CD14-positive monocyte (primary cell): Measurements from ENCODE around the gene ELFN1. TPM values are rescaled to one million over a fixed set of nuclear protein-coding genes. Genes with fewer than 3 reads are reported as not detected.

ENCODE experiments used
- DNase-seq, 3 donors: peaks; one replicate each; pipeline ENCODE4 v3.0.0-alpha.2; 2011 to 2022
- H2AFZ ChIP-seq: 2 replicates; pipeline ENCODE4 v1.6.0; 2012; ENCODE audit warnings: mild to moderate bottlenecking, low read depth, low read length, inconsistent platforms; ENCODE audit not compliant: insufficient read depth, poor library complexity, severe bottlenecking
- H3K27ac ChIP-seq, 2 donors: 1 replicate in 1 of 2; 2 replicates in 1 of 2; pipeline ENCODE4 v1.5.1; 2012 to 2013; ENCODE audit warnings: low read length in 2 of 2, control low read depth in 1 of 2, inconsistent platforms in 1 of 2, low read depth in 1 of 2, mild to moderate bottlenecking in 1 of 2
- H3K27me3 ChIP-seq, 2 donors: one replicate each; pipeline versions ENCODE4 v1.6.0 to v1.6.1; 2011 to 2013; ENCODE audit warnings: low read length in 2 of 2; ENCODE audit not compliant: control insufficient read depth in 2 of 2, insufficient read depth in 2 of 2
- H3K36me3 ChIP-seq, 2 donors: replicated peaks in 1 of 2; 1 replicate in 1 of 2; 2 replicates in 1 of 2; pipeline versions ENCODE4 v1.5.1 to v1.6.1; 2012 to 2013; ENCODE audit warnings: low read length in 2 of 2, control low read depth in 1 of 2, inconsistent platforms in 1 of 2, mild to moderate bottlenecking in 1 of 2; ENCODE audit not compliant: insufficient read depth in 2 of 2, control insufficient read depth in 1 of 2
- H3K4me1 ChIP-seq, 2 donors: 1 replicate in 1 of 2; 2 replicates in 1 of 2; pipeline versions ENCODE4 v1.5.1 to v1.6.1; 2012 to 2013; ENCODE audit warnings: low read length in 2 of 2, control low read depth in 1 of 2, inconsistent platforms in 1 of 2, mild to moderate bottlenecking in 1 of 2, moderate library complexity in 1 of 2; ENCODE audit not compliant: insufficient read depth in 2 of 2, control insufficient read depth in 1 of 2
- H3K4me2 ChIP-seq: replicated peaks from 2 replicates; pipeline ENCODE3; 2012; ENCODE audit warnings: low read length, moderate library complexity, mild to moderate bottlenecking; ENCODE audit not compliant: poor library complexity, severe bottlenecking; ENCODE audit errors: extremely low read depth
- H3K4me3 ChIP-seq, 3 experiments: fragments of 200-600 bp in 1 of 3; sonication (generic) in 1 of 3; replicated peaks in 1 of 3; 1 replicate in 2 of 3; 2 replicates in 1 of 3; pipeline ENCODE4 v1.5.1; 2011 to 2013; ENCODE audit warnings: low read length in 3 of 3, mild to moderate bottlenecking in 3 of 3, control low read depth in 2 of 3, low read depth in 2 of 3, inconsistent platforms in 1 of 3, moderate library complexity in 1 of 3
- H3K79me2 ChIP-seq: 2 replicates; pipeline ENCODE4 v1.6.0; 2012; ENCODE audit warnings: mild to moderate bottlenecking, control low read depth, inconsistent platforms, low read length, moderate library complexity; ENCODE audit not compliant: insufficient read depth
- H3K9ac ChIP-seq: 2 replicates; pipeline ENCODE4 v1.6.0; 2017; ENCODE audit warnings: low read length, mild to moderate bottlenecking; ENCODE audit not compliant: insufficient read depth, poor library complexity, severe bottlenecking
- H3K9me3 ChIP-seq, 2 donors: replicated peaks in 1 of 2; 1 replicate in 1 of 2; 2 replicates in 1 of 2; pipeline versions ENCODE4 v1.5.1 to v1.6.1; 2012 to 2013; ENCODE audit warnings: low read length in 2 of 2, control low read depth in 1 of 2; ENCODE audit not compliant: control insufficient read depth in 1 of 2, insufficient read depth in 1 of 2
- H4K20me1 ChIP-seq: 2 replicates; pipeline ENCODE4 v1.6.0; 2012; ENCODE audit warnings: mild to moderate bottlenecking, low read length, control low read depth, moderate library complexity; ENCODE audit not compliant: insufficient read depth
- H3K27ac Mint-ChIP-seq, 7 donors: one replicate each; pipeline ENCODE4 v1.8.0; 2020; ENCODE audit warnings: mild to moderate bottlenecking in 7 of 7, mixed read lengths in 7 of 7, moderate library complexity in 6 of 7, inconsistent platforms in 2 of 7
- H3K27me3 Mint-ChIP-seq, 3 donors: one replicate each; pipeline ENCODE4 v1.8.0; 2021 to 2022; ENCODE audit warnings: low read depth in 3 of 3, mild to moderate bottlenecking in 3 of 3, mixed read lengths in 3 of 3, moderate library complexity in 3 of 3, inconsistent platforms in 1 of 3
- H3K36me3 Mint-ChIP-seq, 2 donors: one replicate each; pipeline ENCODE4 v1.8.0; 2020; ENCODE audit warnings: mixed read lengths in 2 of 2, inconsistent platforms in 1 of 2, mild to moderate bottlenecking in 1 of 2
- H3K4me1 Mint-ChIP-seq: one replicate; pipeline ENCODE4 v1.8.0; 2020; ENCODE audit warnings: mild to moderate bottlenecking, mixed read lengths
- H3K4me3 Mint-ChIP-seq, 2 donors: one replicate each; pipeline ENCODE4 v1.8.0; 2020; ENCODE audit warnings: mild to moderate bottlenecking in 2 of 2, mixed read lengths in 2 of 2, moderate library complexity in 1 of 2
- H3K9me3 Mint-ChIP-seq, 7 donors: one replicate each; pipeline ENCODE4 v1.8.0; 2020 to 2022; ENCODE audit warnings: mixed read lengths in 7 of 7, mild to moderate bottlenecking in 6 of 7, moderate library complexity in 6 of 7, inconsistent platforms in 2 of 7
- CTCF ChIP-seq: fragments of 200-600 bp; IDR thresholded peaks from one replicate; pipeline ENCODE4 v1.8.0; 2022; ENCODE audit warnings: antibody characterized with exemption, mild to moderate bottlenecking
- WGBS: methylation state at CpG from one replicate; pipeline ENCODE4 v1.1.5; 2013; ENCODE audit warnings: missing lambda C conversion rate; ENCODE audit not compliant: insufficient coverage; 5-methylcytosine and 5-hydroxymethylcytosine counted together
- intact Hi-C, 2 donors: fragments of 100-400 bp; cut with micrococcal nuclease; formaldehyde crosslinking; loops; one replicate each; pipeline versions ENCODE4 v1.15.0 to v1.15.1; 2023
- polyA plus RNA-seq, 3 donors: library from polyadenylated mRNA; depleted of rRNA in 1 of 3; unstranded in 2 of 3; stranded (reverse) in 1 of 3; fragments of 300-500 nt in 2 of 3; fragments of >200 nt in 1 of 3; fragmentation: Illumina TruSeq in 2 of 3; gene quantifications; 1 replicate in 2 of 3; 2 replicates in 1 of 3; pipeline ENCODE4 v1.2.3, GENCODE V29; 2012 to 2021

Gene ELFN1
- polyA plus RNA-seq, 3 donors = not detected

- Mint-ChIP-seq H3K36me3 (no peaks in the 10 kb centered on the region), H3K9me3 (peaks cover 0 to 21% (median 4%) of the 10 kb centered on the region in 7 donors), H3K4me1 (no peaks in the 10 kb centered on the region), H3K4me3 (no peak overlapping the region), H3K27ac (no peak overlapping the region), H3K27me3 (peaks cover 7 to 15% (median 8%) of the 10 kb centered on the region in 3 donors)
- Histone ChIP-seq H3K4me1 (no peaks in the 10 kb centered on the region), H3K9ac (no peak overlapping the region), H3K4me3 (no peak overlapping the region), H4K20me1 (no peaks in the 10 kb centered on the region), H3K27ac (no peak overlapping the region), H3K4me2 (no peak overlapping the region), H3K9me3 (peaks cover 0 to 16% of the 10 kb centered on the region in 2 donors), H3K79me2 (no peaks in the 10 kb centered on the region), H3K27me3 (no peaks in the 10 kb centered on the region), H3K36me3 (no peaks in the 10 kb centered on the region), H2AFZ (no peak overlapping the region)
- WGBS = 90% methylated on average over 5 of the region's 10 CpGs
- TF ChIP-seq CTCF = no peak
- intact Hi-C loops = no loop called here
- DNase-seq = no peak
Measured at GRCh38 chr7:1732645-1733044, 62.6 kb downstream of the ELFN1 start.

DNA sequence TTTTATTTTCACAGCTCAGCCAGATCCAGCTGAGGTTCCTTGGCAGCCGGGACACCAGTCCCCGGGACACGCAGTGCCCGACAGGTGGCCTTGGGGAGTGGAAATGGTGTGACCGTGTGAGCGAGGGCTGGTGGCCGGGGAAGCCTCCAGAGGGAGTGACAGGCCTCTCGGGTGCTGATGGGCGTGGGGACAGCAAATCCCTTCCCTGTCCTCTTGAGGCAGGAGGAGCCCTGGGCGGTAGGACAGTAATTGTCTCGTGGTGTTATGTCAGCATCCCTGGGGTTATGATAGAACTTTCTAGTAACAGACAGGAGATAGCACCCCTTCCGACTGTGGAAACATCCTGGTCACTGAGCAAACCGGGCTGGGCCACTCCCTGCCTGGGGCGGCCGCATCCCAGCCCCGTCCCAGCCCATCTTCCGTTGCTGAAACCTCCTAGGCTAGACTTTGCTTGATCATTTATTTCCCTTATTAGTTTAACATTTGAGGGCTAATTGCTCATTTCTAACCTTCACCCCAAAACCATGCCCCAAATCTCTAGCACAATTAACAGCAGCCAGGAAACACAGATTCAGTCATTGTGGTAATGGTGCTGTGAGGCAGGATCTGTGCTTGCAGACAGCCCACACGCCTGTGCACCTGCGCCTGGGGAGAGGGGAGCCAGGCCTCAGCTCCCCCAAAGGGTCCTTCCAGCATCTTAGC is 63.3 kb downstream of the ELFN1 start:
- peaks cover 0 to 15% of the 10 kb centered on the region in 2 donors for H3K9me3 ChIP-seq
- 92% methylated on average over 18 of the region's 19 CpGs for WGBS
- no peak overlapping the region for H2AFZ ChIP-seq
- H3K27ac Mint-ChIP-seq = peak overlapping the region in 1 of 7 donors; percentile 35
- no peak for TF ChIP-seq CTCF
- no peaks in the 10 kb centered on the region for H3K79me2 ChIP-seq
- no peak overlapping the region for H3K4me2 ChIP-seq
- H3K9ac ChIP-seq = no peak overlapping the region
- peaks cover 0 to 1% of the 10 kb centered on the region in 2 donors for H3K4me1 ChIP-seq
- DNase-seq = no peak
- H3K4me1 Mint-ChIP-seq = peaks cover 2% of the 10 kb centered on the region
- no peaks in the 10 kb centered on the region for H3K27me3 ChIP-seq
- H3K4me3 Mint-ChIP-seq = no peak overlapping the region
- H4K20me1 ChIP-seq = no peaks in the 10 kb centered on the region
- no peak overlapping the region for H3K27ac ChIP-seq
- peaks cover 0 to 19% (median 4%) of the 10 kb centered on the region in 7 donors for H3K9me3 Mint-ChIP-seq
- no peaks in the 10 kb centered on the region for H3K36me3 ChIP-seq
- intact Hi-C loops = no loop called here
- no peak overlapping the region for H3K4me3 ChIP-seq
- H3K36me3 Mint-ChIP-seq = no peaks in the 10 kb centered on the region
- peaks cover 7 to 14% (median 10%) of the 10 kb centered on the region in 3 donors for H3K27me3 Mint-ChIP-seq
